MCF 10A (cell line): ENCODE results near the gene STAU1. TPM values are rescaled to one million over a fixed set of nuclear protein-coding genes. Genes with fewer than 3 reads are reported as not detected.
"Not testable (repeated sequence)": the region's sequence is repeated elsewhere in the genome, so short reads cannot be mapped to it uniquely, and the experiment has no call there.

Experiments
- BruUV-seq: library from RNA; stranded (reverse); fragments of 400-500 nt; replicated peaks from 2 replicates; lab custom pipeline; 2021; lab: Mats Ljungman, UMichigan
- CTCF ChIA-PET: fragments of 300-600 bp; sonication (Branson Sonifier 250); formaldehyde crosslinking; extraction: SDS; loops from one replicate; lab custom pipeline; 2021; ENCODE audit warnings: antibody characterized with exemption, inconsistent platforms; lab: Yijun Ruan, JAX
- POLR2A ChIA-PET: fragments of 300-600, 350-650 bp; sonication (Branson Sonifier 250); formaldehyde crosslinking; extraction: SDS; loops from one replicate; lab custom pipeline; 2020; ENCODE audit warnings: antibody characterized with exemption, inconsistent platforms; lab: Yijun Ruan, JAX
- DNase-seq: peaks from one replicate; pipeline ENCODE4 v3.0.0-alpha.2; 2018; ENCODE audit not compliant: unreplicated experiment
- H3K27ac Mint-ChIP-seq: one replicate; pipeline ENCODE4 v1.8.0; 2022; ENCODE audit warnings: mild to moderate bottlenecking, low read depth, mixed read lengths; ENCODE audit not compliant: unreplicated experiment
- H3K27me3 Mint-ChIP-seq: one replicate; pipeline ENCODE4 v1.8.0; 2022; ENCODE audit warnings: mixed read lengths; ENCODE audit not compliant: insufficient read depth, unreplicated experiment
- H3K36me3 Mint-ChIP-seq: one replicate; pipeline ENCODE4 v1.8.0; 2022; ENCODE audit warnings: mild to moderate bottlenecking, moderate library complexity, mixed read lengths; ENCODE audit not compliant: insufficient read depth, unreplicated experiment
- H3K4me1 Mint-ChIP-seq: one replicate; pipeline ENCODE4 v1.8.0; 2022; ENCODE audit warnings: mixed read lengths; ENCODE audit not compliant: insufficient read depth, unreplicated experiment
- H3K4me3 Mint-ChIP-seq: one replicate; pipeline ENCODE4 v1.8.0; 2022; ENCODE audit warnings: mild to moderate bottlenecking, moderate library complexity, mixed read lengths; ENCODE audit not compliant: unreplicated experiment
- H3K9me3 Mint-ChIP-seq: one replicate; pipeline ENCODE4 v1.8.0; 2022; ENCODE audit warnings: mixed read lengths; ENCODE audit not compliant: unreplicated experiment
- intact Hi-C: fragments of 100-400 bp; cut with micrococcal nuclease; formaldehyde crosslinking; loops from 2 replicates; pipeline ENCODE4 v1.14.1; 2022
- total RNA-seq: library from RNA; stranded (reverse); gene quantifications from 2 replicates; pipeline ENCODE4 v1.2.3, GENCODE V29; 2022
- TF ChIP-seq, protein P1 (sequence below): fragments of 200-600 bp; IDR thresholded peaks from one replicate; pipeline ENCODE4 v1.8.0; 2022; ENCODE audit warnings: antibody characterized with exemption, mild to moderate bottlenecking; ENCODE audit not compliant: unreplicated experiment

Gene STAU1
- total RNA-seq, 1 experiment from 2014 or later: 110 TPM

GRCh38 chr20:49219924-49220831 is 32.0 kb upstream of the STAU1 start:
- intact Hi-C loops: loop anchor here (1.0 to 10.0 kb wide), 2 partner anchors 32 to 585 kb away; partner anchors contain the start of gene STAU1
- H3K4me1 Mint-ChIP-seq: peaks cover 6% of the 10 kb centered on the region
- POLR2A ChIA-PET: interaction anchor here (0.6 to 7.7 kb wide), 12 partner anchors 18 to 1903 kb away, joined by 3 to 150 read pairs (median 10); partner anchors contain the start of genes STAU1 and ZNFX1
- no peak for DNase-seq
- no peaks in the 10 kb centered on the region for H3K27me3 Mint-ChIP-seq
- H3K9me3 Mint-ChIP-seq: no peaks in the 10 kb centered on the region
- peaks cover 39% of the 10 kb centered on the region for H3K36me3 Mint-ChIP-seq
- BruUV-seq: no TSS peak
- peak overlapping the region; percentile 94 for H3K4me3 Mint-ChIP-seq
- TF ChIP-seq, protein P1, sequence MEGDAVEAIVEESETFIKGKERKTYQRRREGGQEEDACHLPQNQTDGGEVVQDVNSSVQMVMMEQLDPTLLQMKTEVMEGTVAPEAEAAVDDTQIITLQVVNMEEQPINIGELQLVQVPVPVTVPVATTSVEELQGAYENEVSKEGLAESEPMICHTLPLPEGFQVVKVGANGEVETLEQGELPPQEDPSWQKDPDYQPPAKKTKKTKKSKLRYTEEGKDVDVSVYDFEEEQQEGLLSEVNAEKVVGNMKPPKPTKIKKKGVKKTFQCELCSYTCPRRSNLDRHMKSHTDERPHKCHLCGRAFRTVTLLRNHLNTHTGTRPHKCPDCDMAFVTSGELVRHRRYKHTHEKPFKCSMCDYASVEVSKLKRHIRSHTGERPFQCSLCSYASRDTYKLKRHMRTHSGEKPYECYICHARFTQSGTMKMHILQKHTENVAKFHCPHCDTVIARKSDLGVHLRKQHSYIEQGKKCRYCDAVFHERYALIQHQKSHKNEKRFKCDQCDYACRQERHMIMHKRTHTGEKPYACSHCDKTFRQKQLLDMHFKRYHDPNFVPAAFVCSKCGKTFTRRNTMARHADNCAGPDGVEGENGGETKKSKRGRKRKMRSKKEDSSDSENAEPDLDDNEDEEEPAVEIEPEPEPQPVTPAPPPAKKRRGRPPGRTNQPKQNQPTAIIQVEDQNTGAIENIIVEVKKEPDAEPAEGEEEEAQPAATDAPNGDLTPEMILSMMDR: no peak
- CTCF ChIA-PET: interaction anchor here (0.6 to 6.5 kb wide), 5 partner anchors 9 to 464 kb away, joined by 3 to 173 read pairs (median 3); no protein-coding TSS in a partner anchor
- peak overlapping the region; percentile 96 for H3K27ac Mint-ChIP-seq

DNA sequence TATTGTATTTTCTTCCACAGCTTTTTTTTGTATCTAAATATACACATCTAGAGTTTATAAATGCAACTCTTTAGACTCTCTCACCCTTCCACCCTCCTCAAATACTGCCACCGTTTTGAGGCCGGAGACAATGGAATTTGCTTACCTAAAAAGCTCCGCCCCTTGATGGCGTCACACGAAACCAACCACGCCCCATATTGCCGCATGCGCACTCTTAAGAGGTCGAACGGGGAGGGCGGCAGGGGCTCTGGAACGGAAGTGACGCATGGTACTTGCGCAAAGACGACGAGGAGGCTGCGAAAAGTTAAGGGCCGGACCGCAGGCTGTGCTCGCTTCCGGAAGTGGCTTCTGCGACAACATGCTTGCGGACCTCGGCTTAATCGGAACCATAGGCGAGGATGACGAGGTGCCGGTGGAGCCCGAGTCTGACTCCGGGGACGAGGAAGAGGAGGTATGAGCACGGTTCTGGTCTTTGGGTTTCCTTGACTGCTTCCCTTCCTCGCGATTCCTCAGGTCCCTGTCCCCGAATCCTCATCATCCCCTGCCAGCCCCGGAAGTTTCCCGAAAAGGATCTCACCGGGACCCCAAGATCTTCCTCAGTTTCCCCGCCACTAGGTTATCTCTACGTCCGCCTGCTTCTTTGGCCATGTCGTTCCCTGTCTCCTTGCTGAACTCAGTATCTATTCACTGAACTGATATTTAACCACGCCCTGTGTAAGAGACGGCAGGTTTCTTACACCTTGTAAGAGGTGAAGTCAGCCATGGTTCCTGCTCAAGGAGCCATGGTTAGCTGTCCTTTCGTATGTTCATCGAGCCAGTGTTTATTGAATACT is 31.2 kb upstream of the STAU1 start, which contains the start of gene DDX27:
DDX27 (plus strand) TSS at position 326 of the 833 bp plus-strand sequence; CDS start at position 359, 33 bp downstream.
- TF ChIP-seq, protein P1: no peak
- H3K27me3 Mint-ChIP-seq: no peaks in the 10 kb centered on the region
- intact Hi-C loops: loop anchor here (1.0 to 10.0 kb wide), 2 partner anchors 31 to 585 kb away; partner anchors contain the start of gene STAU1

DNA sequence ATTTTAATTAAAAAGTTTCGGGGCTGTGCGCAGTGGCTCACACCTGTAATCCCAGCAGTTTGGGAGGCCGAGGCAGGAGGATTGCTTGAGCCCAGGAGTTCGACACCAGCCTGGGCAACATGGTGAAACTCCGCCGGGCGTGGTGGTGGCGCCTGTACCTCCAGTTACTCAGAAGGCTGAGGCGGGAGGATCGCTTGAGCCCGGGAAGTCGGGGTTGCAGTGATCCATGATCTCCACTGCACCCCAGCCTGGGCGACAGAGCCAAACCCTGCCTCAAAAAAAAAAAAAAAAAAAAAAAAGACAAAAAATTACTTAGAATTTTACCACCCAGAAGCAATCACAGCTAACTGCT is 30.6 kb upstream of the STAU1 start:
- ChIA-PET CTCF (interaction anchor here (0.6 to 6.5 kb wide), 7 partner anchors 31 to 717 kb away, joined by 3 to 173 read pairs (median 3); no protein-coding TSS in a partner anchor), POLR2A (interaction anchor here (0.6 to 7.7 kb wide), 32 partner anchors 13 to 725 kb away, joined by 3 to 150 read pairs (median 4); partner anchors contain the start of genes CSE1L, STAU1 and ZNFX1)
- H3K4me3 Mint-ChIP-seq: peak overlapping the region; percentile 94
- BruUV-seq: TSS peak; percentile 98
- not testable (repeated sequence) for H3K27me3 Mint-ChIP-seq, H3K9me3 Mint-ChIP-seq, H3K4me1 Mint-ChIP-seq, DNase-seq
- intact Hi-C loops: loop anchor here (1.0 to 10.0 kb wide), 2 partner anchors 30 to 584 kb away; partner anchors contain the start of gene STAU1
- H3K36me3 Mint-ChIP-seq: peaks cover 25% of the 10 kb centered on the region
- peak overlapping the region; percentile 96 for H3K27ac Mint-ChIP-seq

More for the DNA sequence above, 31.2 kb upstream of the STAU1 start, which contains the start of gene DDX27:
- Mint-ChIP-seq H3K4me1 (peaks cover 6% of the 10 kb centered on the region), H3K27ac (peak within 1 kb of the TSS; percentile 96), H3K9me3 (no peaks in the 10 kb centered on the region), H3K4me3 (peak within 1 kb of the TSS; percentile 94), H3K36me3 (peaks cover 31% of the 10 kb centered on the region)
- CTCF ChIA-PET: interaction anchor here (0.6 to 6.5 kb wide), 8 partner anchors 18 to 718 kb away, joined by 3 to 173 read pairs (median 3); no protein-coding TSS in a partner anchor
- BruUV-seq: TSS peak; percentile 80
- POLR2A ChIA-PET: interaction anchor here (0.6 to 7.7 kb wide), 37 partner anchors 14 to 1902 kb away, joined by 3 to 150 read pairs (median 4); partner anchors contain the start of genes CSE1L, STAU1 and ZNFX1
- peak; percentile 99 for DNase-seq
